ENCODE measurements around the gene RAD51AP1.

Gene RAD51AP1

DNA sequence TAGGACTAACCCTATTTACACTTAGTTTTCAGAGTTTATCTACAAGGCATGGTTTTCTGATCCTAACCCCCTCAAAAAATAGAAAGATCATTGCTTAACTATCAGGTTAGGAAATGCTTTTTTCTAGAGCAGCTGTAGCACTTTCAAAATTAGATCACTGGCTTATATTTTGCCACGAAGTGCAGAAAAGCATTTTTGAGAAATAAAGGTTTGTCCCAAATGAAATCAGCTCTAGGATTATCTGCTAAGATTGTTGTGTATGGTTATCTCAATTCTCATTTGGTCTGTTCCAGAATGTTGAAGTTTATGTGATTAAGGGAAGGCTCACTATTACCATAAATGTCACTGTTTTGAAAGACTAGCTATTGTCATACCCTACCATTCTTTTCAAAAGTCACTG, 13.5 kb downstream of the RAD51AP1 start:
- no peak for DNase-seq

DNA sequence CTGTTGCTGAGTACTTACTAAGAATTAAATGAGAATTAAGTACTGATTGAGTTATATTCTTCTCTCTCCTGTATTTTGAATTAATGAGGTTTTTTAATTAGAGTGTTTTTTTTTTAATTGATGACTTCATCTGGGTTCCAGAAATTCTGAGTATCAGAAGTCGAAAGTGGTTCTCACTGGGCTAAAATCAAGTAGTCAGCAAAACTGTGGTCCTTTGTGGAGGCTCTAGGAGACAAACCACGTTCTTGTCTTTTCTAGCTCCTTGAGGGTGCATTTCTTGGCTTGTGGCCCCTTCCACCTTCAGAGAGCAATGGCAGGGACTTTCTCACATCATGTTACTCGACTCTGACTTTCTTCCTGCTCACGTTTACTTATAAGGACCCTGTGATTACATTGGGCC, 15.3 kb downstream of the RAD51AP1 start:
- no peak for DNase-seq

DNA sequence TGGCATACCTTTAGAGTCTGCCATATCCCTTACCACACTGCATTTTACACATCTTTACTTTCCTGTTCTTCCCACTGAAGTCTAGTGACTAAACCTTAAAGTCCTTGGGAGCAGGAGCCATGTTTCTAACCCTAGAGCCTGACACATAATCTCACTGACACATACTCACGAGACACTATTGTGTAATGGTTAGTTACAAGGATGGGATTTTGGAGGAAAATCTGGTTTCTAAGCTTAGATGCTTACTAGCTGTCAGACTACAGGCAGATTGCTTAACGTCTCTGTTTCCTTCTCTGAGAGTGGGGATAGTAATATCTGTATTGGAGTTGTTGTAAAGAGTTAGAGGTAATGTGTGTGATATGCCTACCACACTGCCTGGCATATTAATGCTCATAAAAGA, 17.1 kb downstream of the RAD51AP1 start:
- DNase-seq: no peak

DNA sequence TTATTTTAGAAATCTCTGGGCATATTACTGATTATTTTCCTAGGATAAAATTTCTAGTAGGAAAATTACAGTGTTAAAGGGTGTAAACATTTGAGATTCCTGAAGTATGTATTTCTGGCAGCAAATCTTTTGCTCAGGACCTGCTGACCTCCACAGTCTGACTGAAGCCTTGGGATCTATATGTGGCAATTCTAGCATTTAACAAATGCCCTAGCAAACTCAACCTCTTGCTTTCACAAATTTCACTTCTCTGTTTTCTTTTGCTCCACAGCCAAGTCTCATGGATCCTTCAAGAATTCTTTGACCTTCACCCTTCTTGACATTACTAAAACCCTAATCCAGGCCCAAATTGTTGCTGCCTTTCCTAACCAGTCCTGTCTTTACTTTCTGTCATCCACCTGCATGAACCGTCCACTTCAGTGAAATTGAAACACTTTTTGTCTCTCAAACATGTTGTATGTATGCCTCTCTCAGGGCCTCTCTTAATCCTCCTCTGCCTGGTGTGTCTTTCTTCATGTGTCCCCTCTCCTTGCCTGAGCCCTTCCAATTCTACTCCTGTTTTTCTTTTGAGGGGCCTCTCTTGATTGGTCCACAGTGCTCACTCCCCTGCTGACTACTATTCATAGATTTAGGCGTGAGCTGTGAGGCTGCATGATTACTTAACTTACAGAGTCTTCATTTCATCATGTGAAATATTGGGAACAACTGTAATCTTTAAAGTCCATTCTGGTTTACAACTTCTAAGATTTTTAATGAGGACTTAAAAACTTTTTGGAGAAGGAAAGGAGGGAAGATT, 18.2 kb downstream of the RAD51AP1 start:
- no peak for DNase-seq

DNA sequence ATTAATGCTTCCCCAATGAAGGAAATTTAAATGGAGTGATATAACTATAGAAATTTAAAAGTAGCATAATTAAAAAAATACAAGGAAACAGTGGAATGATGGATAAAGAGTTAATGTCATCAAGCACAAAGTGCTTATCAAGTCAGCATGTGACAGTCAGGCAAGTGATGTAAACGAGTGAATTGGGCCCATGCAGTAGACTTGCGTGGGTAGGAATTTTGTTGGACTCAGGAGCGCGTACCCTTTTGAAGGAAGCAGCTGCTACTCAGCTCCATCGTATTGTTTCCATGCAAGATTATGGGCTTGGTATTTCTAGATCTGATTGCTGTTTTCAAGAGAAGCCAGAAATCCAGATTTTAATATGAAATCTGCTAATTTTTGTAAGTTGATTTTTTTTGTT, 18.9 kb downstream of the RAD51AP1 start:
- no peak for DNase-seq

DNA sequence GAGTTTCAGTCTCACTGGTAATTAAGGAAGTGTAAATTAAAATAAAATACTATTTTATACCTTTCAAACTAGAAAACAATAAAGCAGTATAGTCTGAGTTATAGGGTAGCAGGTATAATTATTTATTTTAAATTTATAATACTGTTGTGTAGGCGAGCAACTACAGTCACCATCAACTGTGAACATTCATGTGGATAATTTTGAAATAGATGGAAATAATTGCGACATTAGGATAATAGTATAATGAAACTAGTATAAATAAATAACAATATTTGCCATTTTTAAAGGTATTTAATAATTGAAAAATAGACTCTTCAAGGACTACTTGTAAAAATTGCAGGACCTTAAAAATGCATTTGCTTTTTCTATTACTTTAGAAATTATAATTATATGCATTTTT, 19.5 kb downstream of the RAD51AP1 start:
- no peak for DNase-seq

DNA sequence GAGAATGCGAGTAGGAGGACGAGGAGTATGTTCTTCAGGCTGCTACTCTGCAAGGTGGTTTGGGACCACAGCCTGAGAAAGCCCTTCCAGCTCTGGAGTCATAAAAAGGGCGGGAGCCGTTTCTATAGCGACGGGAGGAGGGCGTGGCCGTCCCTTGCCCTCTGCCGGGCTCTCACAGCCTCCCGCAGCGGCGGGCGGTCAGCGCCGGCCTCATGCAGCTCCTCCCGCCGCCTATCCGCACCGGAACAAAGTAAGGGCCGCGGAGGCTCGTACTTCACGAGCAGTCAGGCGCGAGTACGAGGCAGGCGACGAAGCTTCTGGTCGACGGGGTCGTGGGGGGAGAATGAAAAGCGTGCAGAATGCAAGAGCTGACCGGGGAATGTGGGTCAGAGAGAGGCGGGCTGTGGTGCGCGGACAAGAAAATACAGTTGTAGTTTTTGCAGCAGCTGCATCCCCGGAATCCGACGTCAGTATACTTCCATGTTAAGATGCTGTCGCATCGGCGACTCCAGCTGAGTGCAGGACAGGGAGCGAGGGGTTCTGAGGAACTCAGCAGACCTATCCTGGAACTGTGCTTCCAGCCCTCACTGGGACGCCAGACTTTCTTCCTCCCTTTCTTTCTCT, 23.5 kb downstream of the RAD51AP1 start, which contains the start of gene DYRK4:
DYRK4 (plus strand) TSS at position 175 of the 624 bp plus-strand sequence; CDS start at position 213, 38 bp downstream.
- DNase-seq: no peak

DNA sequence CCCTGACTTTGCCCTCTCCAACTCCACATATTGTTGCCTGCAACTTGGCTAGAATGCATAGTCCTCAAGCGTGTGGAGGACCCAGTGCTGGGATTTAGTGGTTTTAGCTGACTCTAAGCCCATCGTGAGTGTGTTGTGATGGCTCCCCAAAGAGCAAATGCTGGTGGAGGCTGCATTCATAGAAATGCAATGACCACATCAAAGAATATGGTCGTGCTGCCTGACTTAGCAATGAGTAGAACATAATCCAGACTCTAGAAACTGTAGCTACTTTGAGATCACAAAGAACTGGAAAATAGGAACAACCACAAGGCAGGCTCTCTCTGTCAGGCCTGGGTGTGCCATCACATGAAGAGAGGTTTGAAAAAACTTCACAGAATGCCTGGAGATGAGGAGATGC, 24.6 kb downstream of the RAD51AP1 start:
- DNase-seq: no peak

DNA sequence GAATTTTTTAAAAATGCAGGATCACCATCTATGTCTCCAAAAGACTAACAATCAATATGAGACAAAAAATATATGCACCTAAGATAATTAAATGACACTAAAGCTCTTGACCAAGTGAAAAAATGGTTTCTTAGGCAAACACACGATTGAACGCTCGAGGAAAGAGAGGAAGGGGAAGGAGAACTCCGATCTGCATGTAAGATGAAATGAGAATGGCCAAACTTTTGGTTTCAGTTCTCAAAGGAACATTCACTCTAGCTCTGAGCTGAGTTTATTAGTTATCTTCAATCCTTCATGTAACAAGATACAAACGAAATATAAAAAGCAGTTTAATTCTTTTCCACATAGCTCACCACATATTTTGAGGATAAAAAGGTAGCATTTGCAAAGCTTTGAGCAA, 26.1 kb downstream of the RAD51AP1 start:
- no peak for DNase-seq

DNA sequence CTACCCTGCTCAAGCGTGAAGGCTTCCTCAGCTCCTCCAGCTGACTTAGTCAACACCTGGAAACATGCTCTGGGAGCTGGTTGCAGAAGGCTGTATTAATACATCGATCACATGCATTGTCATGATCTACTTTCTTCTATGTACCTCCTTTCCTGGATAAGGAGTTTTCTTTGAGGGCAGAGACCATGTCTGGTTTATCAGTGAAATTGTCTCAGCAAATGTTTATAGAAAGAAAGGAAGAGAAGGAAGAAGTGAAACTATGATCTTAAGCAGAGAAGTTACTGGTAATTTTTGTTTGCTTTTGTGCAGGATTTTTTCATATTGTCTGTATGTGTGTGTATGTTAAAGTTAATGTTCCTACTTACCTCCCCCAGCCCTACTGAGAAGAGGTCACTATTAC, 27.8 kb downstream of the RAD51AP1 start:
- no peak for DNase-seq

DNA sequence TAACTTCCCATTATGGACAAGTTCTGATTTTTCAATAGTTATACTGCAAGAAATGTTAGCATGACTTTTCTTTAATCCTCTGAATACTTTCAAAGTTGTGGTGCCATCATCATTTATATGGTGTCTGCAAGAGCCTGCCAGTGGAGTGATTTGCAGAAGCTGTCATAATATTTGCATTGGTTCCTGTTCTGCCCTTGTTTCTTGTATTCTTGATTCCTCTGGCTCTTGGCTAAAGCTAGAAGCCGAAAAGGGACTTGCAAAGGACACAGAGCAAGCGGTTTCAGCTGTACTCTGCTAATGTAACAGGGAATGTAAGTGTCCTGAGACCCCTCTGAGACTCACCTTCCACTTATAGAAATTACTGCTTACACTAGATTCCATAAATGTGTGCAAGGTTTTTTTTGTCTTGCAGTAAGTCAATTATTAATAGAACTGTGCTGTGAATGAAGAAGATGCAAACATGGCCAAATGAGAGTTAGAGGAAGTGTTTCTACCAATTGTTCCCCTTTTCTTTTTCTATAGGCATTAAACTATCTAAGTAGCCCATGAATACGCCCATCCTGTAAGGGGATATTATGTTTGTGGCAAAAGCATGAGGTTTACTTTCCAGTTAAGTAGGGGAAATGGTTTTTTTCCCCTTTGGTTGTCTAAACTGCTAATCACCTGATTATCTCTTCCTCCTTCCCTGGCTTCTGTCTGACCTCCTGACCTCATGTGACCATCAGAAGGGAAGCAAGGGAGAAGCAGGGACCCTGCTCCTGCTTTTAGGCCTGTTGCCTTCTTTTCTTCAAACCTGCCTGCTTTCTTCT, 28.6 kb downstream of the RAD51AP1 start:
- DNase-seq: no peak

DNA sequence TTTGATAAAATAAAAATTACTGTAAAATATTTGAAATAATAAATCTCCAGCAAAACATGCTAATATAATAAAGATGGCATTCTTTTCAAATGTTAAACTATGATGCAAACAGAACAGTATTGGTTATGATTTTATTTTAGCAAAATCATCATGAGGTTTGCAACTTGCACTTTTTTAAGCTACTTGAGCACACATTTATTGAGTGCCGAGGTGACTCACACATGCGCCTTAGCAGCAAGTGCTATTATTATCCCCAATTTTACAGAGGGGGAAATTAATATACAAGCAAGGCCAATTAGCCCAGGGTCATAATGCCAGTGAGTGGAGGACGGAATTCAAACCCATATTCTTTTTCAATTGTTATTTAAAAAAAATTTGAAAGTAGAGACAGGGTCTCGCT, 30.6 kb downstream of the RAD51AP1 start:
- DNase-seq: no peak

DNA sequence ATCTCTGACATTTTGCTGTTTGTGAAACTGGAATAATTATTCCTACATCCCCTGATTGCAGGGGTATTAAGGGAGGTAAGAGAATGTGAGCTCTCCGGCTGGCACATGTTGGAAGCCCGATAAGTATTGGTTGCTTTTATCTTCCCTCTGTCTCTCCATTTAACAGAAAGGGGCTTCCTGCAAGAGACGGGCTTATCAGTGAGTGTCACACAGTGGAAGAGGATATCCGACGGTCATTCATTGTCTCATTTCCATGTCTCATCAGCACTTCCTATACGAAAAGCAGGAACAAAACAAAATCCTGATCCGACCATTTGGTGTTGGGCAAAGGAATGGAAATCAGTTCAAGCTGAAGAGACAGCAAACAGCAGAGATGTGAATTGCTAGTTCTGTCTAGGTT, 34.0 kb downstream of the RAD51AP1 start:
- no peak for DNase-seq

DNA sequence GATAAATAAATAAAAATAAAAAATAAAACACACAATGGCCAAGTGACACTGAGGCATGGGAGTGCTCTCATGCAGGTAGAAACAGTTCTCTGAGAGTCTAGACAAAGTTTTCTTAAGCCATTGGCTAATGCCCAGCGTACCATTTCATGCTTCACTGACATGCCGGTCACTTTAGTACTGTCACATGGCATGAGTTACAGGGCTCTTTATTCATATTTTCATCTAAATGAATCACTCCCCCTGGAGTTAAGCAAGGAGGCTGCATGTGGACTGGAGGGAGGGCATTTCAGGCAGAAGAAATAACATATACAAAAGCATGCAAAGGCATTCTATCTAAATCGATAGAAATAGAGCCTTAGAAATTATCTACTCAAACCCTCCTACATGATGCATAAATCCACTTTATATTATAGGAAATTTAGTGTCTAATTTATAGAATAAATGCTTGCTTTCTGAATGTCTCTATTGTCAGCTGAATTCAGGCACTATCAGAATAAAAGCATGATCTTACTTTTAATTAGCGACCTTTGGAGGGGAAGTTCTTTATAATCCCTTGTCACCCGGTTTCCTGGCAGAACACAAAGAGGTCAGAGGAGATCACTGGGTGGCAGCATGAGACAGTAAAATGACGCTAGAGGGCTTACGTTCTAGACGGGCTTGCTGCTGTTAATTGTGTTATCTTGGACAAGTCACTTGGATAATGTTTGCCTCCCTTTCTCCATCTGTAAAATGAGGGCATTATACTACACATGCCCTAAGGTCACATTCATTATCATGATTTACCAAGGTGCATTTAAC, 40.8 kb downstream of the RAD51AP1 start:
- no peak for DNase-seq

DNA sequence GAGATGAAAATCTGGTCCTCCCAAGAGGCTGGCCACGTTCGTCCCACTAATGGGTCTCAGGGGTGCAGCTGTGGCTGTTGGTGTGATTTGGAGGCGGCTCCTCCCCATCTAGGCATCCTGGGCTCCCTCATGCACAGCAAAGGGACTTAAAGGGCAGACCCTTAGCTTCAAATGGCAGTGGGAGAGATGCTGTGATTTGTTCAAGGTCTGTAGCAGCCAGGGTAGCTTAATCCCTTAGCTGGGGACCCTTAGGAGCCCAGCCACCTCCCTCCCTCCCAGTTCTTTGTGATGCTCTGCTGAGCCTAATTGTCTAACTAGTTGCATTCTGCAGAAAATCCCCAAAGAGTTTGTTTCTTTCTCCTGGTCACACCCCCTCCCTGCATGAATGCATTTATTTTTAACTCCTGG, 41.6 kb downstream of the RAD51AP1 start:
- DNase-seq: no peak

DNA sequence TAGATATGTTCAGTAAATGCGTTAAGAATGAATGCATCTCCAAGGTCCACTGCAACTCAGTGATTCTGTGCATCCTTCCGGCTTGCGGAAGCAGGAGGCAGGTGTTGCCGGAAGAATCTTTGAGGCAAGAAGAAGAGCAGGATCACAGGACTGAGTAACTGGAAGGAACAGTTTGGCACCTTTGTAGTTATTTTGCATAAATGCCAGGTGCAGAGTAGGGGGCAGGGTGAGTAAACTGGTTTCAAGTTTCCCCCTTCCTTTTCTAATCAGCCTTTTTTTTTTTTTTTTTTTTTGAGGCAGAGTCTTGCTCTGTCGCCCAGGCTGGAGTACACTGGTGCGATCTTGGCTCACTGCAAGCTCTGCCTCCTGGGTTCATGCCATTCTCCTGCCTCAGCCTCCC, 45.6 kb downstream of the RAD51AP1 start:
- DNase-seq: no peak

DNA sequence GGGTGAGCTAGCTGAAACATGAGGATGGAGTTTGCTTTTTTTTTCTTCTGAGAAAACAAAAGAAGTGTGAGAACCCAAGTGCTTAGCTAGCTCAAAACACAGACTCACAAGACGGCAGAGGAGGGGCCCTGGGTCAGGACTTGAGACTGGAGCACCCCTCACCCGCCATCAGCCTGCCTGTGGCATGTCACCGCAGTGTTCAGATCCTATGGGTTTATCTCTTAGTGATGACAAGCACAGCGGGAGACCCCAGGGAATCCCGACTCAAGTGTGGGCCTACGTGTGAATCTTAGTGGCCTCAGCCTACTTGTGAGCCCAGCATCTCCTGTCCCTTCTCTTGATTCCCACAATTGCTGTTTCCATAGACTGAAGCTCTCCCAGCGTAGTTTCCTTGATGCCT, 46.2 kb downstream of the RAD51AP1 start:
- no peak for DNase-seq

DNA sequence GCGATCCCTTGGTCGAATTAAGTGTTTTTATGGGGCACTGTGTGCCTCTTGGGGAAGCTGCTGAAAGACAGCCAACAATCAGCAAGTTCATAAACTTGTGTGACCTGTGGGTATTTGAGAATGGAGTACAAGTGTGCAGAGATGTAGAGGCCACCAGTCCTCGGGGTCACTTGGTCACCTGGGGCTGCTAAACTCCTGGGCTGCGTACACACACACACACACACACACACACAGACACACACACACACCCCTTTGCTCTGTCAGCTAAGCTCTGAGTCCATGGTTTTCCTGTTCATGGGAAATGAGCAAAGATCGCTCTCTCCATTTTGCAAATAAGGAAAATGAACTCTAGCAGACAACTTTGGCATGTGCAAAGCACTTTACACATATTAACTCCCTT, 47.8 kb downstream of the RAD51AP1 start:
- no peak for DNase-seq

DNA sequence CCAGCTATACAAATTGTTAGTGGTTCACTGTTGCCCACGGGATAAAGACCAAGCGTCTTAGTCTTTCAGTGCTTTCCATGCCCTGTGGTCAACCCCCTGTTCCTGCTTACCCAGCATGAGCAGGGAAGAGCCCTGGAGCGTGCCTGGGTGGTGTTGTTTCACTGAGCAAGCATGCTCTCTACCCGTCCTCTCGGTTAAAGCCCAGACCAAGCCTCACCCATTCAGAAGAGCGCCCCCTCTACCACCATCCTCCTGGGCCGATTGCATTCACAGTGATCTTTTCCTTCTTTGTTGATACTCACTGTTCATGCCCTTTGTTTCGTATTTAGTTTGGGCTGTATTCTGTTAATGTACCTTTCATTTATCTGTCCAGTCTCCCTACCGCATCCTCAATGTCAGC, 48.4 kb downstream of the RAD51AP1 start:
- no peak for DNase-seq

DNA sequence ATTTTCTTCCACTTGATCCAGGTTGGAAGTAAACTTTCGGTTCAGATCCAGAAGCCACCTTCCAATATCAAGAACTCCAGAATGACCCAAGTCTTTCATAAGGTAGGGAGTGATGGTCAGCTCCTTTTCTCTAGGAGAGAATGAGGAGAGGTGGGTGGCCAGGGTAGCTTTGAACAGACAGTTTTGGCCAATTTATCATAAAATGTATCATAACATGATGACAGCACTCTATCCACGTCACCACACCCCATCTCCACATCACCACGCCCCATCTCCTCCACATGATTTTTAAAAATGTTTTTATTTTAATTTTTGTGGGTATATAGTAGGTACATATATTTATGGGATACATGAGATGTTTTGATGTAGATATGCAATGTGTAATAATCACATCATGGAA, 50.2 kb downstream of the RAD51AP1 start:
- no peak for DNase-seq

DNA sequence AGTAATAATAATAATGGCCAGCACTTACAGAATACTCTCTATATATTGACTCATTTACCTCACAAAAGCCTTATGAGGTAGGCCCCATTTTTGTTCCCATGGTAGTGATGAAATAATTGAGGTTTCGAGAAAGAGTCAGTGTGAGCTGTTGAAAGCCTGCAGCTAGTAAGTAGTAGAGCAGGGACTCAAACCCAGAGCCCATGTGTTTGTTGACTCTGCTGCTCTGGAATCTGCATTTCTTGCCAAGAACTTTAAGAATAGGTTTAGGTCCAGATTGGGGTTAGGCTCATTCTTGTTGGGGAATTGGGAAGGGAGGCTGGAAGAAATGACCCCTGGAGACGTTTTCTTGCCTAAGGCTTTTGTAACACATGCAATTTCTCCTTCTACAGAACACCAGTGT, 51.3 kb downstream of the RAD51AP1 start:
- no peak for DNase-seq

DNA sequence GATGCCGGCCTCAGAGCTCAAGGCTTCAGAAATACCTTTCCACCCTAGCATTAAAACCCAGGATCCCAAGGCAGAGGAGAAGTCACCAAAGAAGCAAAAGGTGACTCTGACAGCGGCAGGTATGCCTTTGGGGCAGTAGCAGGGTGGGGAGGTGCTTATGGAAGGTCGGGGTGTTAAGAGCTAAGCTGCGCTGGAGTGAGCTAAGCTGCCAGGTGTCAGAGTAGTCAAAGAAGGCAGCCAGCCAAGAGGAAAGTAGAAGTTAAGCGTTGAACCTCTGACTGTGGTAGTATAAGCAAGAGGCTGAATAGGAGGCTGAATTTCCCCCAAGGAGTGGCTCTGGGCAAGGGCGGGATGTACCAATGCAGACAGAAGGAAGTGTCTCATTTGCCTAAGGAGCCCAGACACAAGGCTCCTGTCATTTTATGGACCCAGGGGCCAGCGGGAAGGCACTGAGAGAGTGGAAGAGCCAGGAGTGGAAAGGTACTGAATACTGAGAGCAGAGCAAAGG, 52.5 kb downstream of the RAD51AP1 start:
- DNase-seq: no peak

DNA sequence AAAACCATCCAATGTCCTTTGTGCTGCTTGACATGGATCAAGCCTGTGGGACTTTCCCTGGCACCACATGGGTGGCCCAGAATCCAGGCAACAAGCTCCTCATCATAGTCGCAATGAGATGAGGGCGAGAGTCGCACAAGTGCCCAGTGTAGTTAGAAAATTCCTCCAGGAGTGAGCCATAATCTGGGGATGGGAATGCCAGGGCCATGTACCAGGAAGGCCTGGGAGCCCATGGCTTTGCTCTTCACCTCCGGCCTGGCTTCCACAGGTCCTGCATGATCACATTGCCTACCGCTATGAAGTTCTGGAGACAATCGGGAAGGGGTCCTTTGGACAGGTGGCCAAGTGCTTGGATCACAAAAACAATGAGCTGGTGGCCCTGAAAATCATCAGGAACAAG, 57.2 kb downstream of the RAD51AP1 start:
- DNase-seq: no peak
